T1000 (cell line): ENCODE data around the gene KIRREL2.
A peak's percentile ranks its signal among the peaks of the same experiment; 100 is the strongest.
"Not testable (repeated sequence)": the region's sequence is repeated elsewhere in the genome, so short reads cannot be mapped to it uniquely, and the experiment has no call there.

ENCODE experiments used
- DNase-seq: peaks from one replicate; lab custom pipeline; 2025; ENCODE audit warnings: mixed read lengths; lab: John Stamatoyannopoulos, UW

The KIRREL2 gene

DNA sequence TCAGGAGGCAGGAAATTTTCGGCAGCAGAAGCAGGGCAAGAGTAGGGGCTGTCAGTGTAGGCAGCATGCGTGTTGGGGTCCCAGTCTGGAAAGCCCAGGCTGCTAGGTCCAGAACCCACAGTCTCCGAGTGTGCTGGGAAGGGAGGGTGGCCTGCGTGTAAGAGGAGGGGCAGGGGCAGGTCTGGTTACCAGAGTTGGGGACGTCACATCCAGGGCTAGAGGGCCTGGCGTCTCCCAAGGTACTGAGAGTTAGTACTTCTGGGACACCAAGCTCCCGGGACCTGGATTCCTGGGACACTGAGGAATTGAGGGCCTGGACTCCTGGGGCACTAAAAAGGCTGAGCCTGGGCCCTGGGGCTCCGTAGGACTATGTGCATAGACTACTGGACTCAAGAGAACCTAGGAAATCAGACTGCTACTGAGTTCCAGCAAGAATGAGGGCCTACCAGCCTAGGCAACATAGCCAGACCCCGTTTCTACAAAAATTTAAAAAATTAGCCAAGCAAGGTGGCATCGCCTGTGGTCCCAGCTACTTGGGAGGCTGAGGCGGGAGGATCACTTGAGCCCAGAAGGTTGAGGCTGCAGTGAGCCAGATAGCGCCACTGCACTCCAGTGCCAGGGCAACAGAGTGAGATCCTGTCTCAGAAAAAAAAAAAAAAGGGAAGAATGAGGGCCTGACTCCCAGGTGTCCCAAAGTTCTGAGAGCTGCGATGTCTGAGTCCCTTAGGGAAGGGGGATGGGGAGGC, 41.2 kb downstream of the KIRREL2 start:
- no peak for DNase-seq

GRCh38 chr19:35898499-35898809, 41.7 kb downstream of the KIRREL2 start:
- no peak for DNase-seq

GRCh38 chr19:35899547-35900214, 43.0 kb downstream of the KIRREL2 start:
- peak; percentile 37 for DNase-seq

DNA sequence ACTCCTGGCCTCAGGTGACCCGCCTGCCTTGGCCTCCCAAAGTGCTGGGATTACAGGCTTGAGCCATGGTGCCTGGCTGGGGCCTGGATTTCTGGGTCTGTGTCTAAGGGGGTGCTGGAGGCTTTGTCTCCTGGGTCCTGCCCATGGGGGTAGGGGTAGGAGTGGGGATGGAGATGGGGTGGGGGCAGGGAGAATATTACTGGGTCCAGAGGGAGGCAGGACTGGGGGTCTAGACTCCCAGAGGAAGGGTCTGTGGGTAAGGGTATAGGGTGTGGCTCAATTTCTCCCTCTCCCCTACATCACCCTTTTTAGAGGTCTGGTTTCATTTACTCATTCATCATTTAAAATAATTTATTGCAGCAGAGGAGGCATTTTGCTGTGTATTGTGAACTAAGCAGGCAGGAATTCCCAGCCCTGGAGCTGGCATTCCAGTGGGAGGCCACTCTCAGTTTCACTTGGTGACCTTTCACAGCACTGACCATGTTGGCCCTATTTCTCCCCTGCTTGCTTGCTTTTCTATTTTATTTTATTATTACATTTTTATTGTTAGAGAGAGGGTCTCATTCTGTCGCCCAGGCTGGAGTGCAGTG, 44.4 kb downstream of the KIRREL2 start:
- no peak for DNase-seq

GRCh38 chr19:35901854-35902661, 45.3 kb downstream of the KIRREL2 start, which contains the start of gene HCST:
Gene HCST, plus strand, starts transcription at chr19:35902529. Its CDS starts 65 bp downstream, at chr19:35902594.
- no peak for DNase-seq

DNA sequence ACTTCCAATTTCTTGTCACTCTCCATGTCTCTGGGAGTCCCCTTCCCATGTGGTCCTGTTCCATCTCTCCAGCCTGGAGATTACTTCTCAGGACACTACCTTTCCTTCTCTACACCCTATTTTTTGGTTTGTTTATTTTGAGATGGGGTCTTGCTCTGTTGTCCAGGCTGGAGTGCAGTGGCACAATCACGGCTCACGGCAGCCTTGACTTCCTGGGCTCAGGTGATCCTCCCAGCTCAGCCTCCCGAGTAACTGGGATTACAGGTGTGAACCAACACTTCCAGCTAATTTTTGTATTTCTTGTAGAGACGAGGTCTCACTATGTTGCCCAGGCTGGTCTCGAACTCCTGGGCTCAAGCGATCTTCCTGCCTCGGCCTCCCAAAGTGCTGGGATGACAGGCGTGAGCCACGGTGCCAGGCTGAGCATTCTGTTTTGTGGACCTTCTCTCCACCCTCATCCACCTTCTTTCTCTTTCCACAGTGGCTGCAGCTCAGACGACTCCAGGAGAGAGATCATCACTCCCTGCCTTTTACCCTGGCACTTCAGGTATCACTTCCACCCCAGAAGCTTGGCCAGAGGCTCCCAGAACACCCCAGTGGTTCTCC, 46.3 kb downstream of the KIRREL2 start:
- DNase-seq, result no peak

DNA sequence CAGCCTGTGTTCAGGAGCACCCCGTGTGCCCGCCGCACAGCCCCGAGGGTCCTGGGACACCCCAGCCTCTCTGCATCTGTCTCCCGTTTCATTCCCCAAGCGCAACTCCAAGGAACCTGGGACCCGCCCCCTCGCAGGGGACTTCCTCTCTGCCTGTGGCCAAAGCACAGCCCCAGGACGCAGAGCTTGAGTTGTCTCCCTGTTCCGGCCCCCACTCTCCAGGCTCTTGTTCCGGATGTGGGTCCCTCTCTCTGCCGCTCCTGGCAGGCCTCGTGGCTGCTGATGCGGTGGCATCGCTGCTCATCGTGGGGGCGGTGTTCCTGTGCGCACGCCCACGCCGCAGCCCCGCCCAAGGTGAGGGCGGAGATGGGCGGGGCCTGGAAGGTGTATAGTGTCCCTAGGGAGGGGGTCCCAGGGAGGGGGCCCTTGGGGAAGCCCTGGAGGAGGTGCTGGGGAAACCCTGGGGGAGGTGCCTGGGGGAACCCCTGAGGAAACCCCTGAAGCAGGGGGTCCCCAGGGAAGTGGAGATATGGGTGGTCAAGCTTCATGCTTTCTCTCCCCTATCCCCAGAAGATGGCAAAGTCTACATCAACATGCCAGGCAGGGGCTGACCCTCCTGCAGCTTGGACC, 47.0 kb downstream of the KIRREL2 start:
- DNase-seq, result no peak

DNA sequence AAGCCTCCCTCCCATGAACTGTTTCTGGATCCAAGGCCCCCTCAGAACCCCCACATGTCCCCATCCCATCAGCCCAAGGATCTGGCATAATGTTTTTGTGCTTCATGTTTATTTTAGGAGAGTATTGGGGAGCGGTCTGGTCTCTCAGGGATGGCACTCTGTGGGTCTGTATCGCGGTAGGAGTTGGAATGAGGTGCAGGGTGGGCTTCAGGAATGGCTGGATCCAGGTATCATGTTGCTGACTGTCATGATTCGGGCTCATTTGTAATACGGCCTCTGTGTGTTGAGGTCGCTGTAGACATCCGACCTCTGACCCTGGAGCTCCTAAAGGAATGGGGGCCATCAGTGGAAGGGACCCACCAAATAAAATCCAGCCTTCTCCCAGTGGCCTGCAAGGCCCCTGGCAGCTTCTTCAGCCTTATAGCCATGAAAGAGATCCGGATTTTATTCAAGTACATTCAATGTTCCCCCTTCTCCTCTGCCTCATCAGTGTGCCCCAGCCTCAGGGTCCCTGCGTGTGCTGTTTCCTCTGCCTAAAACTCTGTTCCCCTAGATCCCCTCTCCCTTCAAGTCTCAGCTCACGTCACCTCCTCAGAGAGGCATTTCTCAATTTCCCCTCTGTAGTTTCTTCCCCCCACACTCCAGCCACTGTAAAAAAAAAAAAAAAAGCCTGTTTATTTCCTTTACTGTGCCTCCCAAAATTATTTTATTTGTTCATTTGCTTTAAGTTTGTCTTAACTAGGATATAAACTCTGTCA, 47.8 kb downstream of the KIRREL2 start:
- DNase-seq, result no peak

- DNase-seq, result no peak
Observed at GRCh38 chr19:35905178-35905727, 48.5 kb downstream of the KIRREL2 start.

DNA sequence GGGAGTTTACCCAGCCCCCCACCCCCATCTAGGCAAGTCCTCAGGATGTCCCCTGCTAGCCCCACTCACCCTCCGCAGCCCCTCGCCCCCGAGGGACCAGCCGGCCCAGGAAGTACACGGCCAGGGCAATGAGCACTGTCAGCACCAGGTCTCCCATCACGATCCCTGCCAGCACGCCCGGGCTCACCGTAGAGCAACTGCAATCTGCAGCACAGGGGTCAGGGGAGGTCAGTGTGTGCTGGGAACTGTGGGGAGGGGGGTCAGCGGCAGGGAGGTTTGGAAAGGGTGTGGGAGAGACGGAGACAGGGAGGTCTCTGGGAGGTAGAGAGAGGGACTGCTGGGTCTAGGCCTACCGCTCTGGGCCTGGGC, 50.6 kb downstream of the KIRREL2 start:
- no peak for DNase-seq

DNA sequence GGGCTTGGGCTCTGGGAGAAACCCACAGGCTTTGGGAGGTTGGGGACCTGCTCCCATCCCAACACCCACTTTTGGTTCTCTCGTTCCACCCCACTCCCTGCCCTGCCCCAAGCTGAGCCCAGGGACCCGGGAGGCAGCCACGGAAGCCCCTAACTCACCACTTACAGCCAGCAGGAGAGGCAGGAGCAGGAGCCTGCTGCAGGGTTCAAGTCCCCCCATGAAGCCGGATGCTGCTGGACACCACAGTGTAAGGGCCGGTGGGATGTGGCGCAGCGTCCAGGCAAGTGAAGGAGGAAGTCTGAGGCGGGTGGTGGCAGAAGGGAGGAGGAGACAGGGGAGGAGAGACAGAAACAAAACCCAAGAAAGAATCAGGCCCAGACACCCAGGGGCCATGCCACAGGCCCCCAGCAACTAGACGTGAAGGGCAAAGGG, 51.3 kb downstream of the KIRREL2 start, which contains the start of gene TYROBP:
Gene TYROBP, minus strand, starts transcription at position 286 of the 432 bp plus-strand sequence. Its CDS starts 67 bp downstream, at position 219.
- DNase-seq, result no peak

DNA sequence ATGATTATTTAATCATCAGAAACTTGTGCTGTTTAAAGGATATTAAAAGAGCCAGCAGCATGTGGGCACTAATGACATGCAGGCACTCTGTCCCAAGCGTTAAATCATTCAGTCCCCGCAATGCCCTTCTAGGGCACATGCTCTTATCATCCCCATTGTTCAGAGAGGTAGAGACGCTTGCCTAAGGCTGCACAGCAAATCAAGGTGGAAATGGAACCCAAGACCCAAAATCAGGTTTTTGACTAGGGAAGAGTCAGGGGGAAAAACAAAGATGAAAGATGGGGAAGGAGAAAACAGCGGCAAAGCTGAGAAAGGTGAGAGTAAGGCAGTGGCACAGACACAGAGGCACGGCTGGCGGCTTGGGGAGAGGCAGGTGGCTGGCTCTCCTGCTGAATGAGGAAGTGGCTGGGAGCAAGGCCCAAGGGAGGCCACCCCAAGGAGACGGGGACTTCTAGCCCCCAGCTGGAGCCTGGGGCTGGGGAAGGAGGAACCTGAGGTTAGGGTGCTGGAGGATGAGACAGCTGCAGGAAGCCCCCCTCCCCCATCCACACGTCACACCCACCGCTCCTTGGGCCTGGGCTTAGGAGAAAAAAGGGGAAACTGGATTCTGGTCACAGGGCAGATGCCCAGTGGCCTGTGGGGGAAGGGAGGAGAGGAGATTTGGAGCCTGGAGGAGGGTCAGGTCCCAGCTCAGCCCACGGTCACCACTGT, 52.4 kb downstream of the KIRREL2 start:
- DNase-seq, result no peak

DNA sequence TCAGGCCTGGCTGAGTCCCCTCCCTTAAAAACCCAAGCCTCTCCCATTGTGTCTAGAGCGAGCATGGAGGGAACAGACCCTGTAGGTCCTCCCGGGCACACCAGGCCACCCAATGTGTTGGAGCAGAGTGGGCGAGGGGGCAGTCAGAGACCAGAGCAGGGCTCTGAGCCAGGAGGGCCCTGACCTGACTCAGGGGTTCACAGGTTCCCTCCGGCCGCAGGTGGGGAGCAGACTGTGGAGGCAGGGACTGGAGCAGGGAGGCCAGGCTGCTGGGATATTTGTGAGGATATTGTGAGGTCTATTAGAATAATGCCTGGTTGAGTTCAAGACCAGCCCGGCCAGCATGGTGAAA, 52.9 kb downstream of the KIRREL2 start:
- DNase-seq, result no peak

GRCh38 chr19:35910355-35910754, 53.6 kb downstream of the KIRREL2 start:
- DNase-seq, result not testable (repeated sequence)

DNA sequence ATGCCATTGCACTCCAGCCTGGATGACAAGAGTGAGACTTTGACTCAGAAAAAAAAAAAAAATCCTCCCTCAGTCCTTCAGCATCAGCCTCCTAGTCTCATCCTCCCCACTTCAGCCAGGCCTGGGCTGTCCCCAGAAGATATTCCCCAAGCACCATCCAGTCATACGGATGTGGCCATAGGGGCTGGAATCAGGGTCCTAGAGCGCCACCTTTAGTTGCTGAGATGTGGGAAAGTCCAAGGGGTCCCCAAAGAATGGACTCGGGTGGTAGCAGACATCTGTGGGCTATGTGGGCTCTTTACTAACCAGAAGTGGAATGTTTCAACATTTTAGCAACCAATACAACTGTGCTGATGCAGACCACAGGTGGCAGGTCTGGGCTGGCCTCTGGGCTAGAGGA, 54.5 kb downstream of the KIRREL2 start:
- no peak for DNase-seq

GRCh38 chr19:35911790-35912189, 55.1 kb downstream of the KIRREL2 start:
- DNase-seq, result no peak

- DNase-seq, result no peak
Observed at GRCh38 chr19:35913589-35913988, 56.9 kb downstream of the KIRREL2 start.

- no peak for DNase-seq
Observed at GRCh38 chr19:35915443-35915842, 58.7 kb downstream of the KIRREL2 start.
